HG03097 (cell line): ENCODE data around the gene DPEP1.
"Not testable (repeated sequence)": the region's sequence is repeated elsewhere in the genome, so short reads cannot be mapped to it uniquely, and the experiment has no call there.

Source experiments
- ATAC-seq: cut with Tn5 transposase; IDR thresholded peaks from one replicate; pipeline ENCODE4 v1.9.1; 2021; ENCODE audit not compliant: unreplicated experiment, low FRiP score

DPEP1 gene

GRCh38 chr16:89577055-89577759, 36.2 kb upstream of the DPEP1 start:
- no peak for ATAC-seq

- no peak for ATAC-seq
Measured at GRCh38 chr16:89579351-89579750, 34.1 kb upstream of the DPEP1 start.

GRCh38 chr16:89581045-89581695, 32.3 kb upstream of the DPEP1 start:
- ATAC-seq: no peak

- ATAC-seq: no peak
Measured at GRCh38 chr16:89581861-89582563, 31.4 kb upstream of the DPEP1 start.

- ATAC-seq: no peak
Measured at GRCh38 chr16:89582614-89583196, 30.7 kb upstream of the DPEP1 start.

GRCh38 chr16:89583197-89583894, 30.1 kb upstream of the DPEP1 start:
- no peak for ATAC-seq

- no peak for ATAC-seq
Measured at GRCh38 chr16:89583895-89584644, 29.4 kb upstream of the DPEP1 start.

GRCh38 chr16:89584768-89585549, 28.5 kb upstream of the DPEP1 start:
- no peak for ATAC-seq

GRCh38 chr16:89586218-89586617, 27.2 kb upstream of the DPEP1 start:
- no peak for ATAC-seq

- no peak for ATAC-seq
Measured at GRCh38 chr16:89586853-89587252, 26.6 kb upstream of the DPEP1 start.

GRCh38 chr16:89587676-89588075, 25.8 kb upstream of the DPEP1 start:
- ATAC-seq: not testable (repeated sequence)

- ATAC-seq: no peak
Measured at GRCh38 chr16:89588413-89589109, 24.9 kb upstream of the DPEP1 start.

GRCh38 chr16:89589241-89589926, 24.1 kb upstream of the DPEP1 start:
- ATAC-seq: no peak

GRCh38 chr16:89593841-89594240, 19.6 kb upstream of the DPEP1 start:
- no peak for ATAC-seq

GRCh38 chr16:89595330-89596060, 17.9 kb upstream of the DPEP1 start:
- no peak for ATAC-seq

GRCh38 chr16:89596061-89596689, 17.3 kb upstream of the DPEP1 start:
- no peak for ATAC-seq
